ENCODE measurements around the gene ERRFI1. TPM values are rescaled to one million over a fixed set of nuclear protein-coding genes. Genes with fewer than 3 reads are reported as not detected.

The ERRFI1 gene
- total RNA-seq, 1 donor from 2014 or later: 0.86 TPM

GRCh38 chr1:8018492-8019228 lies 7.4 kb downstream of the ERRFI1 start:
- intact Hi-C loops (cut with micrococcal nuclease): no loop called here

GRCh38 chr1:8017495-8018197 lies 8.5 kb downstream of the ERRFI1 start:
- intact Hi-C loops (cut with micrococcal nuclease): no loop called here

GRCh38 chr1:8016895-8017241 lies 9.2 kb downstream of the ERRFI1 start:
- intact Hi-C loops (cut with micrococcal nuclease): no loop called here

GRCh38 chr1:8016210-8016894 lies 9.8 kb downstream of the ERRFI1 start:
- intact Hi-C loops (cut with micrococcal nuclease): no loop called here

- intact Hi-C loops (cut with micrococcal nuclease): loop anchor here (1.0 kb wide), 1 partner anchor 334 kb away; no protein-coding TSS in a partner anchor
These were observed 10.3 kb downstream of the ERRFI1 start for GRCh38 chr1:8015809-8016165.

GRCh38 chr1:8015036-8015808 lies 10.9 kb downstream of the ERRFI1 start:
- intact Hi-C loops (cut with micrococcal nuclease): loop anchor here (1.0 kb wide), 1 partner anchor 334 kb away; no protein-coding TSS in a partner anchor

GRCh38 chr1:8014381-8014988 lies 11.6 kb downstream of the ERRFI1 start:
- intact Hi-C loops (cut with micrococcal nuclease): no loop called here

GRCh38 chr1:8013800-8014199 lies 12.3 kb downstream of the ERRFI1 start:
- intact Hi-C loops (cut with micrococcal nuclease): no loop called here

- intact Hi-C loops (cut with micrococcal nuclease): no loop called here
These were observed 12.7 kb downstream of the ERRFI1 start for GRCh38 chr1:8013399-8013798.

GRCh38 chr1:8012955-8013354 lies 13.2 kb downstream of the ERRFI1 start:
- intact Hi-C loops (cut with micrococcal nuclease): no loop called here

GRCh38 chr1:8011923-8012858 lies 13.9 kb downstream of the ERRFI1 start:
- intact Hi-C loops (cut with micrococcal nuclease): no loop called here

GRCh38 chr1:8011016-8011415 lies 15.1 kb downstream of the ERRFI1 start:
- intact Hi-C loops (cut with micrococcal nuclease): no loop called here

- intact Hi-C loops (cut with micrococcal nuclease): no loop called here
These were observed 15.9 kb downstream of the ERRFI1 start for GRCh38 chr1:8010080-8010664.

- intact Hi-C loops (cut with micrococcal nuclease): no loop called here
These were observed 16.8 kb downstream of the ERRFI1 start for GRCh38 chr1:8009043-8010002.

GRCh38 chr1:8006037-8006963 lies 19.8 kb downstream of the ERRFI1 start:
- intact Hi-C loops (cut with micrococcal nuclease): no loop called here

- intact Hi-C loops (cut with micrococcal nuclease): no loop called here
These were observed 21.1 kb downstream of the ERRFI1 start for GRCh38 chr1:8004803-8005573.
